HG03095 (cell line): ENCODE data around the gene COTL1.
"Not testable (repeated sequence)": the region's sequence is repeated elsewhere in the genome, so short reads cannot be mapped to it uniquely, and the experiment has no call there.

Experiments used
- ATAC-seq: cut with Tn5 transposase; IDR thresholded peaks from one replicate; pipeline ENCODE4 v1.9.1; 2021; ENCODE audit warnings: moderate library complexity; ENCODE audit not compliant: unreplicated experiment

COTL1 gene

DNA sequence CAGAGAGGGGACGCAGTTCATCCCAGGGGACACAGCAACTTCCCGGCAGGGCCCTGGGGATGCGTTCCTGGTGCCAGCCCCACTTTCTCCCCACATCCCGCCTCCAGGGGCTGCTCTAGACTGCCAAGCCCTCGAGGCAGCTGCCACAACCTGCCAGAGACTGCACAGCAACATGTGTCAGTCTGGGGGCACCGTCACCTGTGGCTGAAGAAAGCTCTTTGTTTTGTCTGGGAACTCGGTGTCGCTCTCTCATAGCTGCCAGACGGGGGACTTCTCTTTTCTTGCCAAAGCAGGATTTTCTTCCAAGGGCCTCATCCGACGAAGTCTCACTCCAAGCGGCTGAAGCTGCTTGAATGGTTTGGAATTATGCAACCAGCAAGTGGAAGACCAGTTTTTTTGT, 43.7 kb downstream of the COTL1 start:
- no peak for ATAC-seq

DNA sequence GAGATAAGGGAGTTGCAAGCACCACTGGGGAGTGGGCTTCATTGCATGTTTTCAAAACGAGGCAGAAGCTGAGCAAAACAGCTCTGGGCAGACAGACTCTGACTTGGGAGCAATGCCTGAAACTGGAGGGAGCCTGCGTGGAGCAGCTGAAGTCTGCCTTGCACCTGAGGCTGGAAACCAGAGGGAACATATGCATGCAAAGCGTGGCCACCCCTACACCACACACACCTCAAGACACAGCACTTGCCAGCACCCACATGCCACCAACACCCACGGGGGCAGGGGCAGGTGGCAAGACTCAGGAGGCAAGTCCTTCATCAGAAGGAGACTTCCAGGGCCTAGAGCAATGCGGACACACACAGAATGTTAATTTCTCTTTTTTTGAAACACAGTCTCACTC, 45.8 kb downstream of the COTL1 start:
- ATAC-seq: no peak

DNA sequence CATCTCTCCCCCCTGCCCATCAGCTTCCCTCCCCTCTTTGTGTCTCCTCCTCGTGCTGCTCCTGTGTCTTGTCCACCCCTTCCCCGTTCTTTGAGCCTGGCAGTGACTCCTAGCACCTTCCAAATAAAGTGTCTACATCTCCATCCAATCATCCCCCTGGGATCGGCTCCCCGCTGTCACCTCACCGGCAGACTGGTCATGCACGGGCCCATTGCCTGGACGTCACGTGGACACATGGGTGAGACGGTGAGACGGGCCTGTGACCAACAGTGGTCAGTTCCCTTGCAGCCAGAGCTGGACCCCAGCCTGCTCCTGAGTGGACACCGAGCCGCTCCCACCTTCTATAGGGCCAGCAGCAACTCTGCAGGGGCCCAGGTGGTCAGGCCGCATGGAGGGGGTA, 46.4 kb downstream of the COTL1 start:
- ATAC-seq: no peak

DNA sequence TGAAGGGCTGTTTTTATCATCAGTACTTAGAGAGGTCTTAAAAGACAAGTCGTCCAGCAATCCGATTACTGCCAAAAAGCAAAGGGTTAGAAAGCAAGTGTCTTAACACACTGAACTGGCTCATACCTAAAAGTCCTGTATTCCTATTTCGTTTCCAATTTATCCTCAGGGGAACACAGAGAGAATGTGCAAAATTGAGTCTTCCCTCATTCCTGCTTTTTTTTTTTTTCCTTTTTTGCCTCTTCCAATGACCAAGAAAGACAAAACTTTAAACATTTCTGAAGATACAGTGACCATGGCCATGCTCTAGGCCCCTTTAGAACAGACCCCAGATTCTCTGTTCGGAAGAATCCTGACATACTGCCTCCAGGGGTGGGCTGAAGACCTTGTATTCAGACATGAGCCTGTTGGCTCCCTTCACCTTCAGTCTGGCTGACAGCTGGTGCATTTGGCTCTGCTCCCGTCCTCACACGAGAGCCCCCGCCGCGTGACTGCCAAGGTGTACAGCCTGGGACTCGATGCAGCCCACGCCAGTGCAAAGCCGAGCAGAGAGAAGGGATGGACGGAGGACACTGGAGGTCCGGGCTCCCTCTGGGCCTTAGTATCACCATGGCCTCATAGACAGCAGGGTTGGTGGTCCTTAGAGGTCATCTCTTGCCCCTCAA, 47.0 kb downstream of the COTL1 start:
- no peak for ATAC-seq

DNA sequence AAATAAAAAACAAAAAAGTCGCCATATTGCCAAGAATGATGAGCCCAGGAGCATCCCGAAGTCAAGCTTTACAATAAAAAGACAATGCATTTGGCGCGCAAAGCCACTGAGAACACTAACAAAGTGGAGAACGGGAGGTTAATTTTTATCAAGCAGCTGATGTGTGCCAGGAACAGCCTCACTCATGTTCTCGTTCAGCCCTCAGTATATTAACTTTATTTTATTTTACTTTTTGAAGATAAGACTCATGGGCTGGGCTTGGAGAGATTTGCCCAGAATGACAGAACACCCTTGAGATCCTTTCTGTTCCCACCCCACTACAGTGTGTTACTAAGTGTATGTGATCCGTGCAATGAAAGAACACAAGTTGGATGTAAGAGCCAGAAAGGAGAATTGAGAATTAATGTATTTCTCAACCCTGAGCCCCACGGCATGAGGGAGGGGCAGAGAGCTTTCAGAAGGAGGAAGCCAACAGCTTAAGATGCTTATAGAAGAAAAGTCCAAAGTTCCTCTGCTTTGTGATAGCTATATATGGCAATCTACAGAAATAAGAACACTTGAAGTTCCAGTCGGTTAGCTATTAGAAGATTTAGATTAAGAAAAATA, 48.4 kb downstream of the COTL1 start:
- no peak for ATAC-seq

DNA sequence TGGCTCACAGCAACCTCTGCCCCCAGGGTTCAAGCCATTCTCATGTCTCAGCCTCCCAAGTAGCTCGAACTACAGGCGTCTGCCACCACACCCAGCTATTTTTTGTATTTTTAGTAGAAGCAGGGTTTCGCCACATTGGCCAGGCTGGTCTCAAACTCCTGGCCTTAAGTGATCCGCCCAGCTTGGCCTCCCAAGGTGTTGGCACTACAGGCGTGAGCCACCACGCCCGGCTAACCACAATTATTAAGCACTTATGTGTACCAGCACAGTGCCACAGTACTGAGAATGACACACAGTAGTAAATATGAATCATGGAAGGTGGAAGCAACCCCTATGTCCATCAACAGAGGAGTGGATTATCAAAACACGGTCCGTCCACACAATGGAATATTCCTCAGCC, 49.8 kb downstream of the COTL1 start:
- no peak for ATAC-seq

DNA sequence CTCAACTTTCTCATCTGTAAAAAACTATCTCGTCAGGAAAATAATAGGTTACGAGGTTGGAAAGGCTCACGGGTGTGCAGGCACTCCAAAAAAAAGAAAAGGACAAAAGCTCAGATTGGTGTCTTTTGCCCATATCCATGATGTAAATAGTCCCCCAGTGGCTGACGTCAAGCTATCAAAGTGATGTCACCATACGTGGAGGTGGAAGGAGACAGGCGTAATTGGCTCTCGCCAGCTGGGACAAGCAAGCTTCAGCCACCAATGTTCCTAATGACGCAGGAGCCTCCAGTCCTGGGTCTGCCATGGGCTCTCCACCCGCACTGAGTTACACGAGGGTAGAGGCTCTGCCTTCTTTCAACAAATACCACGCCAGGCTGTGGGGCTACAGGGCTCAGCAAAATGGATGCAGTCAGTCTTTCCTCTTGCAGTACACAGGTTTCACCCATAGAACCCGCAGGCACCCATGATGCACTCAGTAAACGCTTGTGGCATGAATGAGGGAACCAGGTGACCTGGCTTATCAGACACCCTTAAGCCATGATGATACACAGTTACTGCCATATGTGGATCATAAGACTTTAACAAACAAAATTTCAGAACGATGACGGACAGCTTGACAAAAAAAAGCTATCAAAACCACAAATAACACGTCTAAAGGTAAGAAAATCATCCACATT, 50.5 kb downstream of the COTL1 start:
- ATAC-seq: no peak

DNA sequence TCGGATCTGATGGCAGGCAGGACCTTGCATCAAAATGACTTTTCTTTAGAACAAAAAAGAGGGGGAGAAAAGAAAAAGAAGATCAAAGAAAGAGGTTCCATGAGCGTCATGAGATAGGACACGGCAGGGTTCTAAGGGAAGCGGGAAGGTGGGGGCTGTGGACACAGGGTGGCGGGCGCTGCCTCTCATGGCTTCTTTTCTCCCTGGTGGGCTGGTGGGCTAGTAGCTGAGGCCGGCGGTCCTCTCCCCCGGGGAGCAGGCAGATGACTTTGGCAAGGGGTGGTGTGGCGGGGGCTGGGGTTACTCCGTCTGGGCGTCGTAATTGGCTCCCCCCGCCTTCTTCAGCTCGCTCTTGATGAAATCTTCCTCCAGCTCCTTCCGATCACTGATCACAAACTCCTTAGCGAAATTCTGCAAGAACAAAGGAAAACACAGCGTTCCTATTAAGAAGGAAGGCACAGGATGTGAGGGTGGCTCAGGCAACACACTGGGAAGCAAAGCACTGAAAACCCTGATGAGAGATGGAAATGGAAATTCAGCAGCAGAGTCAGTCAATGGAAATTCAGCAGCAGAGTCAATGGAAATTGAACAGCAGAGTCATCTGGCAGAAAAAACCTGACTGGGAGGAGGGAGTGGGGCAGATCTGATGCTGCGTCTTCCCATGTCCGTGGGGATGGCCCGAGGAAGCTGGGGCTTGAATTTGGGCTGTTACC, 51.2 kb downstream of the COTL1 start:
- ATAC-seq: no peak

DNA sequence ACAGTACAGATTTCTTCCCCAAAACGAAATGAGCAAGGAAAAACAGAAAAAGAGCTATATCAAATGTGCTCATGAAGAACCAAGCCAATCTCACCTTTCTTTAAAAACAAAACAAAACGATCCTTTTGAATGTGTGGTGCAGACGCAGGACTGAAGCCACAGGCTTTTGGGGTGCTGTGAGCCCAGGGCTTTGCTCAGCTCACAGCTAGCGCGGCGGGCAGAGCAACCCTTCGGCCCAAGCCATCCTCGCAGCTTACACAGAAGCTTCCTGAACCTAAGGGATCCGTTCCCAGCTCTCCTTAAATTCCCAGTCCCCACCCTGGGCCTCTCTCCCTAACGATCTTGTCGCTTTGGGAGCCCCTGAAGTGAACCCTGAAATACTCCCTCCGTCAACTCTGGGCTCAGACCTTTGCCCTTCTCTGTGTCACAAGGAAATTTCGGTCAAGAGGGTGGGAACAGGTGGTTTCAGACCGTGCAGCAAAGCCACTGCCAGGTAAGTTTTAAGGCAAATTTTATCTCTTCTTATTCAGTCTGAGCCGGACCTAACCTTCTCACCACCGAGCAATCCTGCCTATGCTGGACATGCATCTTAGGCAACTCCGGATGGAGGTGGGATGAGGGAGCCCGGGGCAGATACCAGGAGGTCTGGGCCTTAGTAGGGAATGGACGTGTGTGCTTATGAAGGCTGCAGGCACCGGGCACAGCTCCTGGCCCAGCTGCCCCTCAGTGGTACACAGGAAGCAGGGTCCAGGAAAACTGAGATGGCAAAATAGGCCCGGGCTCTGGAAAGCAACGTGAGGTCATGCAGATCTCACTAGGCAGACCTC, 52.0 kb downstream of the COTL1 start:
- no peak for ATAC-seq

DNA sequence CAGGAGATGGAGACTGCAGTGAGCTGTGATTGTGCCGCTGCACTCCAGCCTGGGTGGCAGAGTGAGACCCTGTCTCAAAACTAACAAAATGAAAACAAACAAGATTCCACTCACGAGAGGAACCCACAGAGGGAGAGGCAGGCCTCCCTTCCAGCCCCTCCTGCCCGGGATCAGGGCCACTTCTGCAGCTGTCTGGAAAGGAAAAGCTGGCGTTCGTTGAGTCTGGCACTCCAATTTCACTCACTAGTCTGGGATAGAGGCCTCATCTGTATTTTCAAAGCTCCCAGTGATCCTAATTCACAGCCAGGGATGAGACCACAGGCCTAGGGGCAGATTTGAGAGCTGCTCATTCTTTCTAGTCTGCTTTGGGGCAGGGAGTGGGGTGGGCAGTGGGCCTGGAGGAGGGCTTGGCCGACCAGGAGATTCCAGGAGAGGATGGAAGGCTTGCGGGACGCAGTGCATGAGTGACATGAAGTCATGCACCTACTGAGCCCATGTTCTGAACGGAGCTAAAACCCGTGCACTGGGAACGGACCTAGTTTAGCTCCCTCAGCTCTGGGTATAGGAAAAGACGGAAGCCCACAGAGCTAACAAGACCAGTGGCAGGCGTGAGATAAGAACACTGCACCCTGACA, 54.0 kb downstream of the COTL1 start:
- no peak for ATAC-seq

DNA sequence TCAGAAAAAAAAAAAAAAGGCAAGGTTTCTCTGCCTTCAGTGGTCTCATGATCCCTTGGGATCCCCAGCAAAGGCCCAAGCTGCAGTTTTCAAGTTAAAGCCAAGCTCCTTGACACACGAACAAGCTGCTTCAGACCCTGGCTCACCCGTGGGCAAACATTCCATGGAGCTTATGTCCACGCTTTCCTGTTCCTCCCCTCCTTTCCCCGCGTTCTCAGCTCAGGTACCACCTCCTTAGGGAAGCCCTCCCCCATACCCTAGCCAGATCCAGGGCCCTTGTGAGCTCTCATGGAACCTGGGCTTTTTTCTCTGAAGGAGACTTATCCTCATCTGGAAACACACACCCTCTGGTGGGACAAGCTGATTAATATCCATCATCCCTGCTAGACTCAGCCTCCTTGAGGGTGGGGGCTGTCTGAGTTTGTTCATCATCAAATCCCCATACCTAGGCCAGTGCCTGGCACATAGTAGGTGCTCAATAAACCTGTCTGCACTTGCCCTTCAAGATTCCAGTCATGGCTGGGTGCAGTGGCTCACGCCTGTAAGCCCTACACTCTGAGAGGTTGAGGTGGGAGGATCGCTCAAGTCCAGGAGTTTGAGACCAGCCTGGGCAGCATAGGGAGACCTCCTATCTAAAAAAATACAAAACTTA, 54.7 kb downstream of the COTL1 start:
- no peak for ATAC-seq

DNA sequence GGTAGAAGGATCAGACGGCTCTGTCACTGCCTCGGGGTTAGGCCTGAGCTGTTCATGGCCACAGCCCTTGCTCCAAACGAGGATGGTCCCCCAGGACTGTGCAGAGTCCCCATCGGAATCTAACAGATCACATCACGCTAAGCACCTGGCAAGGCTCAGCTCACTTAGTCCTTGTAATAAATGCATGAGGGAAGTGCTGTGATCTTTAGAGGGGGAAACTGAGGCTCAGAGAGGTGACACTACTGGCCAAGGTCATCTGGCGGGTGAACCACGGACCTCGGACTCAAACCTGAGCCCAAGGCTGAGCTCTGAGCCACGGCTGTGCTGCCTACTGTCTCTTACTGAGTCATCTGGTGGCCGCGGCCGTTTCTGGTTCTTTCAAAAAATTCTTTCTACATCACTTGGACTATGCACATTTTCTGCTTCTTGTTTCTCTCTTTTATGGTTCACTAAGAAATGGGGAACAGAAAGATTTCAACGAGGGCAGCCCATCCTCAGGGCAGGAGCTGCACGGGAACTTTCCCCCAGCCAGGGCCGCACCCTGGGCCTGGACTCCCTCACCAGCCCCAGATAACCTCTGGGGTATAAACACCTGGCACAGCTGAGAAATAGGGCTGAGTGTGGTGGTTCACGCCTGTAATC, 55.6 kb downstream of the COTL1 start:
- ATAC-seq: peak; percentile 69

DNA sequence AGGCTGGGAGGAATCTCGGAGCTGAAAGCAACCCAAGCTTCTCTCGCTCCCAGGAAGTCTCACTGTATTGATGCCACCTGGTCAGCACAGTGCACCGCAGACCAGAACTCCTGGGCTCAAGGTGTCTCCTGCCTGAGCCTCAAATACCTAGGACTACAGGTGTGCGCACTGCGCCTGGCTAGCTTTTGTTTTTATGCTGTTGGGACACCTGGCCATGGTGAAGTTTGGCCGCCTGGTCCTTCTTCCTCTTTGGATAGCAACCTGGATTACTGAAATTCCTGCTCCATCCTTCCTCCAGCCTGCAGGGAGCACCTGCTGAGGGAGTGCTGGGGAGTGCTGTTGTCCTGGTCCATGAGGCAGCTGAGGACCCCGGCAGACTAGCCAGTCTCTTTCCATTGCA, 56.6 kb downstream of the COTL1 start:
- no peak for ATAC-seq

DNA sequence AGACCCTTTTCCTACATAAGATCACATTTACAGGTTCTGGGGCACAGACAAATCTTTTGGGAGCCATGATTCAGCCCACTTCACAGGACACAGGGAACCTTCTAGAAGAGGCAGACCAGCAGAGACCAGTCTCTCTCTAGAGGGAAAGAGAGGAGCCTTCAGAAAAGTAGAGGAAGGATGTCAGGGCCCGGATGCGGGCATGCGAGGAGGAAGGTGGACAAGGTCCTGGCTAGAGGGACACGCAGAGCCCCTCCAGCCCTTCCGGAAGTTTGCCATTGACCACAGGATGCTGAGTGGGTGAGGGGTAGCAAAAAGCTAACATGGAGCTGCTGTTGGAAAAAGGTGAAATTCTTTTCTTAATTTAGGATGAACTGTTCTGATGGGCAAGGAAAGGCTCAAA, 57.6 kb downstream of the COTL1 start:
- ATAC-seq: no peak

DNA sequence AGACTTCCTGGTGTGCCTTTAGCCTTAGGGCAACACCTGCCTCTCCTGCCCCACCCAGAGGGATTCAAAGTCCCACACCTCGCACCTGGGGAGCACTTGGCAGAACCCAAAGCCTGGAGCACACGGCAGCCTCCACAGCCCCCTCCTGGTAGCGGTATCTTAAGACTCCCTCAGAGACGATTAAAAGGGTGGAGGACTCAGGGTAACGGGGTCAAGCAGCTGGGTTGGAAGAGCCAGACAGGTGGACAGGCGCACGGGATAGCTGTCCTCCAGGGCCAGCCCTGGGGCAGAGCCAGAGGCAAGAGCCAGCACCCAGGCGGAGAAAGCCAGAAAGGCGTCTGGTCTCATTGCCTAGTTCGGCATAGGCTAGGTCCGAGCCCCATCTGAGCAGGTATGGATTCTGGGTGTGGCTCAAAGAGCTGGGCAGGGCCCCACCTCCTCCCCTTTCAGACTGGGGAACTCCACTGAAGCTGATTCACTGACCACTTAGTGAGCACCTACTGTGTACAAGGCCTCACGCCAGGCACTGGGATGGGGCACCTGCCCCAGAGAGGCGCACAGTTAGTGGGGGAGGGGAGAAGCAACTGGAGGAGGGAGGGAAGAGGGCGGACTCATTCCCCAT, 58.5 kb downstream of the COTL1 start:
- no peak for ATAC-seq

DNA sequence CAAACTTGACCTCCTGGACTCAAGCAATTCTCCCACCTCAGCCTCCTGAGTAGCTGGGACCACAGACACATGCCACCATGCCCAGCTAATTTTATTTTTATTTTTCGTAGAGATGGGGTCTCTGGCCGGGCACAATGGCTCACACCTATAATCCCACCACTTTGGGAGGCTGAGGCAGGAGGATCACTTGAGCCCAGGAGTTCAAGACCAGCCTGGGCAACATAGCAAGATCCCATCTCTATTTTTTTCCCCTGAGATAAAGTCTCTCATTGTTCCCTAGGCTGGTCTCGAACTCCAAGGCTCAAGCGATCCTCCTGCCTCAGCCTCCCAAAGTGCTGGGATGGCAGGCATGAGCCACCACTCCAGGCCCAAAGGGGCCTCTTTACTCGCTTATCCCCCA, 59.0 kb downstream of the COTL1 start:
- ATAC-seq: not testable (repeated sequence)

DNA sequence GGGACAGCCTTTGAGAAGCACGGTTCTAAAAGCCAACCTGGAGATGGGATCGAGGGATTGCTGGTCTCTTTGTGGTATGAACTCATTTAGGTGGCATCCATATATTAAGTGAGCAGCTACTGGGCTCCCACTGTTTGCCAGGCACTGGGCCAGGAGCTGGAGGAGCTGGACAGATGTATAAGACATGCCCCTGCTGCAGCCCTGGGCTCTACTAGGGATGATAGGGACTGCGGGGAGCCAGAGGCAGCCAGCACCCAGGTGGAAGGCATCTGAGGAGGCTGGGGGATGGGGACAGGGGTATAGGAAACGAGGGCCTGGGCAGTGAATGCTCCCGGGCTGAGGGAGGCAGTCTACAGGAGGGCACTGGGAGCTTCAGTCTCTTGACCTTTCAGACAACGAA, 60.4 kb downstream of the COTL1 start:
- ATAC-seq: no peak

DNA sequence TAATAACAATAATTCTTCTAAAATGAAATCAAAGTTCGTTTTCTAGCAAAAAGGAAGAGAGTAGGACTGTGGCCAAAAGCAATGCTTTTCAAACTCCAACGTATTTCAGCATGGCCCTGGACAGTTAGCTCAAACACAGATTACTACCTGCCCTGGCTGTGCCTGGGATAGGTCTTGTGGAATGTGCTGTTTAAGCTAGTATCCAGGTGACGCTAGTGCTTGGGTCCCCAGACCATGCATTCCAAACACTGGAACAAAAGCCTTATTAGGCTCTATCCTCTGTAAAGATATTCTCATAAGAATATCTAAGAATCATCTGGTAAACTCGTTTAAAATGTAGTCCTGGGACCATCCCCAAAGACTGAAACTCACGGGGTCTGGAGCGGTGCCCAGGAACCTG, 60.8 kb downstream of the COTL1 start:
- no peak for ATAC-seq
